MV-4-11 (cell line): ENCODE results near the gene DNHD1.
"Not testable (repeated sequence)": the region's sequence is repeated elsewhere in the genome, so short reads cannot be mapped to it uniquely, and the experiment has no call there.

Source experiments
- DNase-seq: peaks from one replicate; lab custom pipeline; 2025; lab: John Stamatoyannopoulos, UW

DNHD1 gene

GRCh38 chr11:6481012-6481923 is 15.8 kb upstream of the DNHD1 start, which contains the start of the genes ARFIP2 and TIMM10B:
TSS of gene ARFIP2 (minus strand) at chr11:6481331. CDS start at chr11:6480421, 910 bp downstream.
TSS of gene TIMM10B (plus strand) at chr11:6481501. CDS start at chr11:6481517, 16 bp downstream.
- DNase-seq, result peak; percentile 98

GRCh38 chr11:6481924-6482275 is 15.2 kb upstream of the DNHD1 start:
- DNase-seq, result no peak

DNA sequence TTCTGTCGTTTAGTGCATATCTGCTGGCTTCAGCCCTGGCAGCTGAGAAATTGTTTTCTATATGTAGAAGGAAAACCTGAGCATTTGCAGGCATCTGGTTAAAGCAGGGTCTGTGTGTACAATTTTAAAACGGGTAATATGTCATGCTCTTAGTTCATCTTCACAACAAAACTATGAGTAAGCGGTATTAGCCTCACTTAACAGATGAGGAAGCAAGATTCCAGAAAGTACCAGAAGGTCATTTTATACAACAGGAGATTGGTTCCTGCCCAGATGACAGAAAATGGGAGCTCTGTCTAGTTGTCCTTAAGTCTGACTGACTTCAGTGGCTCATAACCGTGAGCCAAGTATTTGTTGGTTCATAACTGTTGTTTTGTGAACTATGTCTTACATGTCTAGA is 14.6 kb upstream of the DNHD1 start:
- DNase-seq, result peak; percentile 27

GRCh38 chr11:6483015-6483414 is 14.1 kb upstream of the DNHD1 start:
- no peak for DNase-seq

GRCh38 chr11:6485661-6486060 is 11.4 kb upstream of the DNHD1 start:
- no peak for DNase-seq

DNA sequence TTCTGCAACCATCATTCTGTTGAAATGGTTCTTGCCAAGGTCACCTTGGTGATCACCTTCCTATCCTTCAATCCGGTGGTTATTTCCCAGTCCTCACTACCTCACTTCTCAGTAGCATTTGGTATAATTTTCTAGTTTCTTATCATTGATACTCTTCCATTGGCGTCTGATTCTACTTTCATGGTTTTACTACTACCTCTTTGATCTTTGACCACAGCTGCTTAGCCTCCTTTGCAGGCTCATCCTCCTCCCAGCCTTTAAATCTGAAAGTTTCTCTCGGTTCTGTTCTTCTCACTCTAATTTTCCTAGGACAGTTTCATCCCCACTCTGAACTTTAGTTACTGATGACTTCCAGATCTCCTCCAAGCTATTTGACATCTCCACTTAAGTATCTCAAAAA is 10.8 kb upstream of the DNHD1 start:
- no peak for DNase-seq

GRCh38 chr11:6486938-6487337 is 10.1 kb upstream of the DNHD1 start:
- no peak for DNase-seq

- no peak for DNase-seq
These were observed 8.7 kb upstream of the DNHD1 start for GRCh38 chr11:6488342-6488741.

DNA sequence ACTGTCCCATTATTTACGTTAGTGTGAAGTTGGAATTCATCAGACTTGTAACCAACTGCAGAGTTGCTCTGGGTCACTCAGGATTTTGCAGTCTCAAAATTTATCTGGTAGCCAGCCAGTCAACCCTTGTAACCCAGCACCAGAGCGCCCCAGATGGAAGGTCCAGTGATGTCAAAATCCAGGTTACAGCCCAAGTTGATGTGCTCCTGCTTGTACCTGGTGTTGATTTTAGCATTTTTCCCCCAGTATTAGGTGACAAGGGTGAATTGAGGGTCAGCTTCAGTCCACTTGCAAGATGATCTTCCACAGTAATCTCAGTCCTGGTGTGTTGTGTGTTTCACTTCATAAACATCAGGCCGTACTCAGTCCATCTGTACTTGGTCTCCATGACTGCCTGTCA is 8.3 kb upstream of the DNHD1 start:
- no peak for DNase-seq

GRCh38 chr11:6489306-6489705 is 7.8 kb upstream of the DNHD1 start:
- DNase-seq, result no peak

DNA sequence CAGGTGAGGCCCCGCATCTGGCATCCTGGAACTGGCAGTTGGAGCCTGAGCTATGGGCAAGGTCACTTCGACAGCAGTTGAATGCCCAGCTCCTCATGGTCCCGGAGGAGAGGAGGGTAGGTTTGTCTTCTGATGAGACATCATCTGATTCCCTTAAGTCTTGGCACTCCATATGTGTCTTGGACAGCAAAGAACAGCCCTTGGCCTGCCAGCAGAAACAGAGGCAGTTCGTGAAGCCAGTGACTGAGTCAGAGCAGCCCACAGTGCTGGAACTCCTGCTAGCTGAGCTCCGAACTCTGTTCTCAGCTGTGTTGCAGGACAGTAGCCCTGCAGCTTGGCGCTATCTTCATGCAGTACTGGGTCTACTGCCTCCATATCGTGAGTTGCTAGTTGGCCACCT is 1.0 kb downstream of the DNHD1 start:
- no peak for DNase-seq

DNA sequence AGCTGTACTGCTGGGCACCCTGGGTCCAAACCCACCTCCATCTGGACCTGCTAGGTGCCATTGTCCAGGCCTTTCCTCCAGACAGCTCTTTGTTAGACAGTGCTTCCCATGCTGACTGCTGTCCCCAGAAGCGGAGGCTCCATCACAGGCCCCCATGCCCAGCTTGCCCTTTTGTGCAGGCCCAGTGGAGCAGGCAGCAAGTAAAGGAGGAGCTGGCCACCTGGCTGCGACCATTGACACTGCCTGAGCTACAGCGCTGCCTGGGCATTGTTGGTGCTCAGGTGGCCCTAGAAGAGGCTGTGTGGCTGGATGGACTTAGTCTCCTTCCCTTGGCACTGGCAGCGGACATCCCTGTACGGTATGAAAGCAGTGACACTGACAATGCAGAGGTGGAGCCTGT is 1.5 kb downstream of the DNHD1 start:
- no peak for DNase-seq

DNA sequence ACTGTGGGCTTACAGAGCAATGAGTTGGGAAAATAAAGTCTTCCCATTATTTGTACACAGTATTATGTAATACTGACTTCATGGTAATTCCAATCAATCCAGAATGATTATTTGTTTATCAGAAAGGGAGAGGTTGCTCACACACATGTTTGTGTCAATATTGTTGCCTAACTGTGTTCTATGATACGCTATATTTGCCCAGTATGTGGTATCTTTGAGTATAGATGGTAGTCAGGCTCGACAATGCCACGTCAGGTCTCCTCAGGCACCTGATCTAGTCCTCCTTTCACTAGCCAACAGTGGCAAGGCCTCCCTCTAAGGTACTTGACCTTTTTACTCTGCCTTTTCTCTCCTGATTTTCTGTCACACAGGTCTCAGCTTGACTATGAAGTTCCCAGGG is 5.3 kb downstream of the DNHD1 start:
- DNase-seq, result no peak

DNA sequence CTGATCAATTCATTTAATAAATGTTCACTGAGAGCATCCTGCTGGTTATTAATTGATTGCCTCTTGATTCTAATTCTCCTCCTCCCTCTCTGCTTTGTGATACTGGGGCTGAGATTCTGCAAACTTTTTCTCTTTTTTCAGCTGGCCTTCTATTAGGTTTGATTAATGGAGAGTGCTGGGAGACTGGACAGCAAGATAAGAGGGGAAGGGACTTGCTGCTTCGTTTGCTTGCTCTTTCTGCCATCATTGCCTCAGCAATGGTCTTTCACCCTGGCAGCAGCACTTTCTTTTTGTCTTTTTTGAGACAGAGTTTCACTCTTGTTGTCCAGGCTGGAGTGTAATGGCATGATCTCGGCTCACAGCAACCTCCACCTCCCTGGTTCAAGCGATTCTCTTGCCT is 7.1 kb downstream of the DNHD1 start:
- DNase-seq, result no peak

DNA sequence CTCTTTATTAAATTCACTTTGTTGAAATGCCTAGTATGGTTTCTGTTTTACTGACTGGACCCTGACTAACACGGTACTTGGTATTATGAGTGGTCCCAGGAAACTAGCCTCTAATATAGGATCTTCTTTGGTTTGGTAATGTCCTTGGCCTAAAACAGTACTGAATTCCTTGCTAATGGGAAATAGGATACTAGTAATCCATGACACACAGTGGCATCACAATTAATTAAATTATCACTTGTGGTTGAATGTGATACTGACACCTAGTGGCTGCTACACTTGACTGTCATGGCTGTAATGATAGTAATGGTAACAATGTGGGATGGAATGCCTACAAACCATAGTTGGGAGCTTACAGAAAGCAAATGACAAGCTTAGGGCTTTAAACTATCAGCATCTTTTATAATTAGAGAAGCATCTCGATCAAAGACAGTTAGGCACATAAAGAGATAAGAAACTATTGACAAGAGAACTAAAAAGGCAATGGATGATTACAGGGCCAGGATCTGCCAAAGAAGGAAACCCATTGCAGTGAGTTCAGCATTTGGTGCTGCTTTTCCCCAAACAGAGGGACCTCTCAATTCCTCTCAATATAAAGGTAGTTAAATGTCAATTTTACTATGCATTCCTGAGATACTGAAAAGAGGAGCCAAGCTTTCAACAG is 8.6 kb downstream of the DNHD1 start:
- DNase-seq, result peak; percentile 31

- no peak for DNase-seq
These were observed 19.8 kb downstream of the DNHD1 start for GRCh38 chr11:6516865-6517264.

DNA sequence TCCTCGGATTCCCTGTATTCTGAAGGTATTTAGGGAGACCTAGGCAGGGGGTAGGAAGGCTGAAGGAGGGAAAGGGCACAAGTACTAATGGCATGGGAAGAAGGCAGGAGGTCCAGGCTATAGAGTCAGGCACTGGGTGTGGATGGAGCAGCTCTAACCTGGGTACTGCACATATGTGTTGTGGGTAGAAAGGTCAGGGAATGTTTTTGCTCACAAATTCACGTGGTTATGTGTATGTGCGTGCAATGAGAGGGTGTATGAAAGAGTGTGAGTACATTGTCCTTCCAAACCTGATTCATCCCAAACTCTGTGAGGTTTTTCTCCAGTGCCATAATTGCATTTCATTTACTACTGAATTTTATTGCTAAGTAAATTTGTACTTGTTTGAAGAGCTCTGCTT is 23.2 kb downstream of the DNHD1 start:
- DNase-seq, result no peak

GRCh38 chr11:6521946-6522345 is 24.9 kb downstream of the DNHD1 start:
- not testable (repeated sequence) for DNase-seq

DNA sequence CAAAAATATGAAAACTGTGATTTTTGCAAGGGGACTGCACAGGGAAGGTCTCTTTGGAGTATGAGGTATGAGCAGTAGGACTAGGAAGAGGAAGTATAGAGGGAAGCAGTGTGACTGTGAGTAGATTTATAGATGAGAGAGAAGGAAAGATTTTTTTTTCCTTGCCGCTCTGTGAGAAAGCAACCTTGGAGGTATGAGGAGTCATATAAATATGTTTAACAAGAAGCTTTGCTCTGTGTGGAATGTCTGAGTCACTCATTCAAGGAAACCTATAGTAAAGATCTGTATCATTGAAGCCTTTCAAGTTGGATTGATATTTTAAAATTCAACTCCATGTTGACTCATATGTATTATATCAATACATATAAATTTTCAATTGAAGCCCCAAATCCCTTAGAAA is 26.2 kb downstream of the DNHD1 start:
- no peak for DNase-seq

DNA sequence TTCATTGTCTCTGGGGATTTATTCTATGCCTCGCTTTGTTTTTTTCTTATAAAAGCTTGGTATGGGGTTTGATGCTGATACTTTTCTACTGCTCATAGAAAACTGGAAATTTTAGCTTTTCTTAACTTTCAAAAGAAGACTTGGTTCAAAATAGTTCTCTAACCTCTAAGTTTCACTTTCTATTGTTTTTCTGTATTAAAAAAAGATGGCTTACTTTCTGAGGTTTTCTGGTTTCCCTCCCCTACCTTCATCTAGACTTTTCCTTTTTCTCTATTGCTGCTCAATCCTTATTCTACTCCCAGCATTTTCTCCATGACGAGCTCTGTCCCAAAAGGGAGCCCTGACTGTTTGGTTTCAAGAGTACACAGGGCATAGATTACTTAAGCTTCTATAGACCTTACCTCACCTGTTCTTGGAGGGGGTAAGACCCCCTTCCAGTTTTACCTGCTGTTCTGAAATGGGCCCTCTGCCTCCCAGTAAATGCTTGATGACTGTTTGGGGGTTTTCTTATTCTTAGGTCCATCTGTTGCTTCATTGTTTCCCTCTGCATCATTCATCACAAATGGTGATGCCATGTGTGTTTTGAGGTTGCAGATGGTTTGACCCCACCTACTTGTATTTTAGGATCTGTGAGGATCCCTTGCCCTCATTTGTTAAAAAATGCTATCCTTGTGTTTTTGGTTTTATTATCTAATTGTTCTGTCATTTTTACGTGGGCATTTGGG is 29.5 kb downstream of the DNHD1 start:
- DNase-seq, result no peak

- no peak for DNase-seq
These were observed 32.2 kb downstream of the DNHD1 start for GRCh38 chr11:6529266-6529665.

DNA sequence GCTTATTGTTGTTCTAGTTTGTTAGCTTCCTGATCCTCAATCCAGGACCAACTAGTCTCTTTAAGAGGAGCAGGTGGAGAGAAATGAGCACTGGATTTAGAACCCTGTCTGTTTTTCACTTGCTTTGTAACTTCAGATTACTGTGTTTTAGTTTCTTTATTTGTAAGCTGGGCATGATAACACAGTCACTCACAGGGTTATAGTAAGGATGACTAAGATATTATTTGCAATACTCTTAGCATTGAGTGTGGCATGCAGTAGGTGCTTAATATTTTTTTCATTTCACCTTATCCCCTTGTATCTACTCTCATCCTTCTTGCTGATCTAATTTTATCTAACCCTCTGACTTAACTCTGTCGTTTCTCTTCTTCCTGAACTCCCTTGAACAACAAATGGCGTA is 33.8 kb downstream of the DNHD1 start:
- DNase-seq, result no peak

DNA sequence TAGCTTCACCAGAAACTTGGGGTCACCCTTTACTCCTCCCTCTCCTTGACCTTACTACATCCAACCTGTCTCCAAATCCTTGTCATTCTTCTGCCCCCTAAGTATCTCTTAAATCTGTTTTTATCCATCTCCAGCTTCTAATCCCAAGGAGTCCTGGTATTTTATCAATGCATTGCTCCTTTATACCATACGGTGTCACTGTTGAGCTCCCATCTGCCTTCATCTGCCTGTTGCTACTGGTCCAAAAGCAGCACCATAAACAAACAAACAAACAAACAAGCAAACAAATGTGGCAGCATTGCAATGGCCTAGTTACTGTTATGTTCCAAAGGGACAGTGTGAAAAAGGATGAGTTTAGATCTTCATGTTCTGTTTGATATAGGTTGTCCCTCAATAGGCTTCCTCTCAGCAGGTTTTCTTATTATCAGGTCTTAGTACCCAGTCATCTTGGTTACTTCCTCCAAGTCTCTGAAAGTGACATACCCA is 34.2 kb downstream of the DNHD1 start:
- peak; percentile 26 for DNase-seq
